Vagina (tissue), 2 donors: ENCODE data around the gene APBB2. TPM values are rescaled to one million over a fixed set of nuclear protein-coding genes. Genes with fewer than 3 reads are reported as not detected.
"Not testable (repeated sequence)": the region's sequence is repeated elsewhere in the genome, so short reads cannot be mapped to it uniquely, and the experiment has no call there.

Experiments
- DNase-seq, 2 donors: peaks; one replicate each; pipeline ENCODE4 v3.0.0-alpha.2; 2017; ENCODE audit errors: extremely low spot score in 2 of 2
- H3K27ac ChIP-seq: fragments of 200-600 bp; sonication (generic); one replicate; pipeline ENCODE4 v1.5.1; 2019
- H3K27me3 ChIP-seq: fragments of 200-600 bp; sonication (generic); one replicate; pipeline ENCODE4 v1.5.1; 2019
- H3K36me3 ChIP-seq, 2 donors: fragments of 200-600 bp; sonication (generic); one replicate each; pipeline ENCODE4 v1.5.1; 2017 to 2019
- H3K4me1 ChIP-seq: fragments of 200-600 bp; sonication (generic); one replicate; pipeline ENCODE4 v1.5.1; 2019
- H3K4me3 ChIP-seq, 2 donors: fragments of 200-600 bp; sonication (generic); 1 replicate in 1 of 2; 2 replicates in 1 of 2; pipeline ENCODE4 v1.5.1; 2016 to 2019
- H3K9me3 ChIP-seq: fragments of 200-600 bp; sonication (generic); one replicate; pipeline ENCODE4 v1.5.1; 2019
- POLR2A ChIP-seq, 2 donors: fragments of 450-650 bp; IDR thresholded peaks; one replicate each; pipeline ENCODE4 v1.6.1; 2017; ENCODE audit warnings: antibody characterized with exemption in 2 of 2, mild to moderate bottlenecking in 2 of 2, moderate library complexity in 2 of 2
- POLR2AphosphoS5 ChIP-seq, 2 donors: sonication (generic); formaldehyde crosslinking; IDR thresholded peaks; one replicate each; pipeline ENCODE4 v1.9.0; 2017; ENCODE audit warnings: antibody characterized with exemption in 2 of 2, mild to moderate bottlenecking in 2 of 2, low read depth in 1 of 2; ENCODE audit not compliant: insufficient read depth in 1 of 2
- intact Hi-C: fragments of 100-400 bp; cut with DNase I; formaldehyde crosslinking; loops from one replicate; pipeline ENCODE4 v1.15.1; 2023
- total RNA-seq: library from RNA; depleted of rRNA; stranded (reverse); fragments of >200 nt; gene quantifications from one replicate; pipeline ENCODE4 v1.2.3, GENCODE V29; 2016
- TF ChIP-seq, protein P1 (sequence below), 3 experiments: fragments of 450-650 bp in 2 of 3; fragments of 200-600 bp in 1 of 3; sonication (generic) in 1 of 3; IDR thresholded peaks; one replicate each; pipeline ENCODE4 v1.5.1; 2017 to 2019; ENCODE audit warnings: antibody characterized with exemption in 3 of 3, mild to moderate bottlenecking in 2 of 3, moderate library complexity in 2 of 3

Gene APBB2
- total RNA-seq, 1 donor from 2014 or later = 68.8 TPM

DNA sequence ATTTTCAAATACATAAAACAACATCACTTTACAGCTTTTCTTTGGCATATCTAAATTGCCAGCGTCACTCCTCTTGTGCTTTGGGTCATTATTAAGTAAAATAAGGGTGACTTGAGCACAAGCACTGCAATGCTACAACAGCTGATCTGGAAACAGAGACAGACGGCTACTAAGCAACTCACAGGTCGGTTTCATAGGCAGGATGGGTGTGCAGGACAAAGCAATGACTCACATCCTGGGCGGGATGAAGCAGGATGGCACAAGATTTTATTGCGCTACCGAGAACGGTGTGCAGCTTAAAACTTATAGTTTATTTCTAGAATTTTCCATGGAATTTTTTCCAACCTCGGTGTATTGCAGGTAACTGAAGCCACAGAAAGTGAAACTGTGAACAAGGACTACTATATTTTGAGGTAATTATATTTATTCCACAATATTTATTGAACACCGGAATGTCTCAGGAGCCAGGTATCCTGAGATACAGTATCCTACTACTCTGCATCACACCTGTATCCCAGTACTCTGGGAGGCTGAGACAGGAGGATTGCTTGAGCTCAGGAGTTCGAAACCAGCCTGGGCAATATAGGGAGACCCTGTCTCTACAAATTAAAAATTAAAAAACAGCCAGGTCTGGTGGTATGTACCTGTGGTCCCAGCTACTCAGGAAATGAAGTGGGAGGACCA, 215.5 kb downstream of the APBB2 start:
- intact Hi-C loops = no loop called here
- H3K27ac ChIP-seq = no peak overlapping the region
- no peak overlapping the region for H3K4me3 ChIP-seq
- peaks cover 9% of the 10 kb centered on the region for H3K4me1 ChIP-seq
- no peak for DNase-seq
- no peaks in the 10 kb centered on the region for H3K36me3 ChIP-seq
- no peaks in the 10 kb centered on the region for H3K9me3 ChIP-seq
- H3K27me3 ChIP-seq = no peaks in the 10 kb centered on the region
- TF ChIP-seq, protein P1, sequence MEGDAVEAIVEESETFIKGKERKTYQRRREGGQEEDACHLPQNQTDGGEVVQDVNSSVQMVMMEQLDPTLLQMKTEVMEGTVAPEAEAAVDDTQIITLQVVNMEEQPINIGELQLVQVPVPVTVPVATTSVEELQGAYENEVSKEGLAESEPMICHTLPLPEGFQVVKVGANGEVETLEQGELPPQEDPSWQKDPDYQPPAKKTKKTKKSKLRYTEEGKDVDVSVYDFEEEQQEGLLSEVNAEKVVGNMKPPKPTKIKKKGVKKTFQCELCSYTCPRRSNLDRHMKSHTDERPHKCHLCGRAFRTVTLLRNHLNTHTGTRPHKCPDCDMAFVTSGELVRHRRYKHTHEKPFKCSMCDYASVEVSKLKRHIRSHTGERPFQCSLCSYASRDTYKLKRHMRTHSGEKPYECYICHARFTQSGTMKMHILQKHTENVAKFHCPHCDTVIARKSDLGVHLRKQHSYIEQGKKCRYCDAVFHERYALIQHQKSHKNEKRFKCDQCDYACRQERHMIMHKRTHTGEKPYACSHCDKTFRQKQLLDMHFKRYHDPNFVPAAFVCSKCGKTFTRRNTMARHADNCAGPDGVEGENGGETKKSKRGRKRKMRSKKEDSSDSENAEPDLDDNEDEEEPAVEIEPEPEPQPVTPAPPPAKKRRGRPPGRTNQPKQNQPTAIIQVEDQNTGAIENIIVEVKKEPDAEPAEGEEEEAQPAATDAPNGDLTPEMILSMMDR (IDR thresholded peaks at IDR 0.05) = no peak
- peak in 1 of 2 donors; percentile 75 for TF ChIP-seq POLR2AphosphoS5 (IDR thresholded peaks at IDR 0.05; ENCODE audit: insufficient read depth in 1 of 2, low read depth in 1 of 2)

DNA sequence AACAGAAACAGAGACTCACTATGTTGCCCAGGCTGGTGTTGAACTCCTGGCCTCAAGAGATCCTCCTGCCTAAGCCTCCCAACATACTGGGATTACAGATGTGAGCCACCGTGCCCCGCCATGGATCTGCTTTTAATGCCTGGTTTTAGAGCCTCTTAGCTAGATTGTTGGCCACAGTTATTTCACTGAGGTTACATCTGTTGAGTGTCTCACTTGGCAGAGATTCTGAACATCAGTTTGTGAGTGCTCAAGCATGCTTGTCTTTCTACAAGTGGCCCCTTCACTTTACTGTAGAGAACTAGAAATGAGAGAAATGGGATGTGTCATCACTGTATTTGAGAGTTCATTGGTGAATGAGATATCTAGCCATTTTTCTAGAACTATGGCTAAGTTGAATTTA, 218.5 kb downstream of the APBB2 start:
- no peak overlapping the region for H3K4me3 ChIP-seq
- no peaks in the 10 kb centered on the region for H3K36me3 ChIP-seq
- TF ChIP-seq POLR2A (IDR thresholded peaks at IDR 0.05) (no peak), POLR2AphosphoS5 (IDR thresholded peaks at IDR 0.05; ENCODE audit: insufficient read depth in 1 of 2, low read depth in 1 of 2) (no peak)
- TF ChIP-seq, protein P1 (IDR thresholded peaks at IDR 0.05) = no peak
- H3K27me3 ChIP-seq = no peaks in the 10 kb centered on the region
- intact Hi-C loops = no loop called here
- H3K27ac ChIP-seq = no peak overlapping the region
- H3K9me3 ChIP-seq = no peaks in the 10 kb centered on the region
- no peak for DNase-seq
- peaks cover 9% of the 10 kb centered on the region for H3K4me1 ChIP-seq

DNA sequence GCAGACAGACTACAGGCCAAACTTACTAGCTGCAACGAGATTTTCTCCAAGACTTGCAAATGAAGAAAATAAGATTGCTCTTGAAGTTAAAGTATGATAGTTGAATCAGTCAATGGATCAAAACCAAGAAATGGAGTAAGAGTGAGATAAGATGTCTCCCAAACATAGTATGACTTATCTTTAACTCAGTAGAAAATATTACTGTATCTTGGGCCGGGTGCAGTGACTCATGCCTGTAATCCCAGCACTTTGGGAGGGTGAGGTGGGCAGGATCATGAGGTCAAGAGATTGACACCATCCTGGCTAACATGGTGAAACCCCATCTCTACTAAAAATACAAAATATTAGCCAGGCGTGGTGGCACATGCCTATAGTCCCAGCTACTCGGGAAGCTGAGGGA, 220.0 kb downstream of the APBB2 start:
- H3K27me3 ChIP-seq, H3K27ac ChIP-seq, H3K4me3 ChIP-seq, DNase-seq, H3K36me3 ChIP-seq, intact Hi-C loops, H3K9me3 ChIP-seq: not testable (repeated sequence)
- H3K4me1 ChIP-seq = peaks cover 15% of the 10 kb centered on the region

DNA sequence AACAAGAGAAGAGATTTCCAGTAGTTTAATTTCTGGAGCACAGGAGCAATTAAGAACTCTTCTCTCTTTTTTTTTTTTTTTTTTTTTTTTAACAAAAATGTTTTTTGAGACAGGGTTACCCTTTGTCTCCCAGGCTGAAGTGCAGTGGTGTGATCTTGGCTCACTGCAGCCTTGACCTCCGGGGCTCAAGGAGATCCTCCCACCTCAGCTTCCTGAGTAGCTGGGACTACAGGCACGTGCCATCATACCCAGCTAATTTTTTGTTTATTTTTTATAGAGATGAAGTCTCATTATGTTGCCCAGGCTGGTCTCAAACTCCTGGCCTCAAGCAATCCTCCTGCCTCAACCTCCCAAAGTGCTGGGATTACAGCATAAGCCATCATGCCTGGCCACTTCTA, 221.0 kb downstream of the APBB2 start:
- H3K27ac ChIP-seq, H3K4me1 ChIP-seq, H3K36me3 ChIP-seq, H3K4me3 ChIP-seq, DNase-seq, H3K9me3 ChIP-seq, H3K27me3 ChIP-seq, intact Hi-C loops: not testable (repeated sequence)

DNA sequence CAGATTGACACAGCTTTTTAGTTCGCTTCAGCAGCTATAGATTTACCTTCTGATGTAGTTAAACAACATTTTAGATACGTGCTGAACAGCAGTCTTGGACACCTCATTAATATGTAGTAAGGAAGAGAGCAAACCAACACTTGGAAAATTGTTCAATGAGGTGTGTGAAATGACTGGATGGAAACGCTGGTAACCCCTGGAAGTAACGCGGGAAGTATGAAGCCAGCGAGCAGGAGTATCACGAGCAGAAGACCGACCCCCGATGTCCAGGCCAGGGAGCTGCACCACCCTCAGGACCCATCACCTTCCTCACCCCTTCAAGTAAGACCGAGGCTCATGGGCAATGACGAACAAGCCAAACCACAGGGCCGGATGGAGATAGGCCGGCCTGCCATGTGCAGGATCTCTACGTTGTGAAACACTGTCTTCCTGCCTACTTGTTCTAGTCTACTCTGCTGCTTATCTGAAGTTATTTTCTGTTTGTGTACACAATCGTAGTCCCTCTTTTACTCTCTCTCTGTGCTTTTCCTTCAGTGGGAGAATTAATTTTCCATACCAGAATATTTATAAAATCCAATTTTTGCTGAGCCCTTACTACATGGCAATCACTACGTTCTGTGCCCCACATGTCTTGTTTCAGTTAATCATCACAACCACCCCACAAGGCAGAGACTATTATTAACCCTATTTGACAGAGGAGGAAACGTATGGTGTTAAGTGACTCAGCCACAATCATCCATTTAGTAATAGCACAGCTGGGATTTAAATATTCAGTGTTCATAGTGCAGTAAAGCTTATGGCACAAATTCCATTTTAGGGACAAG, 221.7 kb downstream of the APBB2 start:
- H3K36me3 ChIP-seq = no peaks in the 10 kb centered on the region
- DNase-seq = no peak
- intact Hi-C loops = no loop called here
- no peaks in the 10 kb centered on the region for H3K9me3 ChIP-seq
- H3K4me1 ChIP-seq = peaks cover 7% of the 10 kb centered on the region
- no peak overlapping the region for H3K27ac ChIP-seq
- no peak overlapping the region for H3K4me3 ChIP-seq
- TF ChIP-seq POLR2A (IDR thresholded peaks at IDR 0.05) (no peak), POLR2AphosphoS5 (IDR thresholded peaks at IDR 0.05; ENCODE audit: insufficient read depth in 1 of 2, low read depth in 1 of 2) (no peak)
- TF ChIP-seq, protein P1 (IDR thresholded peaks at IDR 0.05) = no peak
- no peaks in the 10 kb centered on the region for H3K27me3 ChIP-seq

DNA sequence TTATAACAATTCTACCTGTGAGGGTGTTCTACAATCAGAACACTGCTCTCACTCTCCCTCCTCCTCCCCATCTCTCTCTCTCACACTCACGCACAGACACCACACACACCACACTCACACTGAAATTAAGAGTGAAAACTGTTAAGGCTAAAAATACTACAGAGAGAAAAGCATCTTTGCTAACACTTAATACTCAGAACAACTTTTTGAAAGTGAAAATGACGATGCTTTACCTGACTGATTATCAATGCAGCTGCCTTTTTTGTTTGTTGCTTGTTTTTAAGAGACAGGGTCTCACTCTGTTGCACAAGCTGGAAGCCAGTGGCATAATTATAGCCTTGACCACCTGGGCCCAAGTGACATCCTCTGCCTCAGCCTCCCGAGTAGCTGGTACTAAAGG, 222.4 kb downstream of the APBB2 start:
- intact Hi-C loops = no loop called here
- no peaks in the 10 kb centered on the region for H3K27me3 ChIP-seq
- DNase-seq = no peak
- no peaks in the 10 kb centered on the region for H3K36me3 ChIP-seq
- TF ChIP-seq, protein P1 (IDR thresholded peaks at IDR 0.05) = no peak
- no peak for TF ChIP-seq POLR2AphosphoS5 (IDR thresholded peaks at IDR 0.05; ENCODE audit: insufficient read depth in 1 of 2, low read depth in 1 of 2)
- H3K4me3 ChIP-seq = no peak overlapping the region
- no peaks in the 10 kb centered on the region for H3K9me3 ChIP-seq
- no peak overlapping the region for H3K27ac ChIP-seq
- peaks cover 7% of the 10 kb centered on the region for H3K4me1 ChIP-seq
